ENCODE results near the gene ZDHHC11B.
"Not testable (repeated sequence)": the region's sequence is repeated elsewhere in the genome, so short reads cannot be mapped to it uniquely, and the experiment has no call there.

- not testable (repeated sequence) for TF ChIP-seq CTCF (optimal IDR thresholded peaks at IDR 0.05 in 1 of 3, IDR thresholded peaks at IDR 0.05 in 1 of 3, conservative IDR thresholded peaks at IDR 0.05 in 1 of 3; ENCODE audit: extremely low read depth in 1 of 3, insufficient read depth in 2 of 3, low read length in 3 of 3); EZH2 (IDR thresholded peaks at IDR 0.05; ENCODE audit: low read length)
These were observed 31.9 kb downstream of the ZDHHC11B start for GRCh38 chr5:752532-753115.

Data from keratinocyte (primary cell).